Thyroid gland (tissue), 4 donors: ENCODE data around the gene SERPINB6. TPM values are rescaled to one million over a fixed set of nuclear protein-coding genes. Genes with fewer than 3 reads are reported as not detected.

ENCODE experiments used
- DNase-seq, 2 donors: peaks; one replicate each; pipeline ENCODE4 v3.0.0-alpha.2; 2019
- H3K27ac ChIP-seq, 3 donors: fragments of 200-600 bp; sonication (generic); 1 replicate in 2 of 3; 2 replicates in 1 of 3; pipeline ENCODE4 v1.5.1; 2016 to 2019; ENCODE audit warnings: mild to moderate bottlenecking in 1 of 3, moderate library complexity in 1 of 3
- H3K27me3 ChIP-seq: fragments of 200-600 bp; sonication (generic); one replicate; pipeline ENCODE4 v1.5.1; 2019
- H3K36me3 ChIP-seq, 2 donors: fragments of 200-600 bp; sonication (generic); one replicate each; pipeline ENCODE4 v1.5.1; 2016 to 2019
- H3K4me1 ChIP-seq, 2 donors: fragments of 200-600 bp; sonication (generic); one replicate each; pipeline ENCODE4 v1.5.1; 2017 to 2019
- H3K4me3 ChIP-seq, 3 donors: fragments of 200-600 bp; sonication (generic); replicated peaks in 1 of 3; 1 replicate in 2 of 3; 2 replicates in 1 of 3; pipeline ENCODE4 v1.5.1; 2016; ENCODE audit warnings: mild to moderate bottlenecking in 1 of 3
- H3K9me3 ChIP-seq: fragments of 200-600 bp; sonication (generic); one replicate; pipeline ENCODE4 v1.5.1; 2017
- CTCF ChIP-seq, 6 experiments: fragments of 200-600 bp in 3 of 6; fragments of 450-650 bp in 3 of 6; sonication (generic) in 3 of 6; IDR thresholded peaks; one replicate each; pipeline ENCODE4 v1.5.1; 2016 to 2019; ENCODE audit warnings: antibody characterized with exemption in 6 of 6, mild to moderate bottlenecking in 2 of 6, inconsistent platforms in 1 of 6, moderate library complexity in 1 of 6
- POLR2A ChIP-seq, 2 donors: fragments of 450-650 bp; IDR thresholded peaks; one replicate each; pipeline ENCODE4 v1.6.1; 2017; ENCODE audit warnings: antibody characterized with exemption in 2 of 2, mild to moderate bottlenecking in 2 of 2, moderate library complexity in 1 of 2
- WGBS, 2 donors: methylation state at CpG; one replicate each; pipeline ENCODE4 v1.1.5; 2017; 5-methylcytosine and 5-hydroxymethylcytosine counted together
- intact Hi-C: fragments of 100-400 bp; cut with DNase I; formaldehyde crosslinking; loops from one replicate; pipeline ENCODE4 v1.15.1; 2023
- total RNA-seq, 4 donors: library from RNA; depleted of rRNA; stranded (reverse); fragments of >200 nt; gene quantifications; one replicate each; pipeline ENCODE4 v1.2.3, GENCODE V29; 2016

SERPINB6 gene
- 100 to 1,000 TPM; 151 to 210 (median 171) TPM for total RNA-seq

DNA sequence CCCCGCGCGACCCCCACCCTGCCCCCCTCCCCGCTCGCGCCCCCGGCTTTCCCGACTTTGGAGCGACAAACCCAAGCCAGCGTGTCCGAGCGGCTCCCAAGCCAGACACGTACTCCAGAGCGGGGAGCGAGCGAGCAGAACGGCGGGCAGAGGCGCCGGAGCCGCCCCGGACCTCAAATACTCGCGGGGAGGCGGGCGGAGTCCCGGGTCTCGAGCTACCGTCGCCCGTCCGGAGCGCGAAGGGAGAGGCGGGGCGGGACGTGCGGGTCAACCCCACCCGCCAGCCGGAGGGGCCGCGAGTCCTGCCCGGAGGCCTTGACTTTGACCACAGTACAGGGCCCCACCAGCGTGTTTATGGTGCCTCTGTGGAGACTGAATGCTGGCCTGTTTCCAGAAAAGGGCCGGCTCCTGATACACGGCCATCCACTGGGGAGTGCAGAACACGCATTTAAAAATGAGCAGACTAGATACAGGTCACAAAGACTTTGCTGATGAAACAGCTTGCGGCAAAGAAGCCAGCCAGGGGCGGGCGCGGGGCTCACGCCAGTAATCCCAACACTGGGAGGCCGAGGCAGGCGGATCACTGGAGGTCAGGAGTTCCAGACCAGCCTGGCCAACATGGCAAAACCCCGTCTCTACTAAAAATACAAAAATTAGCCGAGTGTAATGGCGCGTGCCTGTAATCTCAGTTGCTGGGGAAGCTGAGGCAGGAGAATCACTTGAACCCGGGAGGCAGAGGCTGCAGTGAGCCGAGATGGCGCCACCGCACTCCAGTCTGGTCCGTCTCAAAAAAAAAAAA is at the start of gene SERPINB6:
Gene SERPINB6 (minus strand): TSS at position 148 of the 799 bp plus-strand sequence. CDS start 12,235 bp downstream, outside the sequence.
- WGBS, 2 donors: 0 to 2% methylated on average over 19 to 24 of the region's 63 CpGs
- intact Hi-C loops: no loop called here
- TF ChIP-seq POLR2A (IDR thresholded peaks at IDR 0.05) (peak in 1 of 2 donors; percentile 51), CTCF (IDR thresholded peaks at IDR 0.05) (peak in 1 of 6 experiments; percentile 16)

GRCh38 chr6:3019749-3020320 is 48.5 kb upstream of the SERPINB6 start:
- Histone ChIP-seq H3K36me3 (peaks cover 8 to 10% of the 10 kb centered on the region in 2 donors), H3K9me3 (no peaks in the 10 kb centered on the region), H3K4me1 (peaks cover 9 to 15% of the 10 kb centered on the region in 2 donors), H3K27ac (no peak overlapping the region), H3K27me3 (no peaks in the 10 kb centered on the region), H3K4me3 (no peak overlapping the region)
- intact Hi-C loops: no loop called here
- TF ChIP-seq CTCF (IDR thresholded peaks at IDR 0.05) (no peak), POLR2A (IDR thresholded peaks at IDR 0.05) (no peak)
- no peak for DNase-seq
- 94 to 95% methylated on average over 6 of the region's 6 CpGs for WGBS, 2 donors

More for the DNA sequence above, at the start of gene SERPINB6:
- H3K4me3 ChIP-seq: peak within 1 kb of the TSS; percentile 37 to 75 (median 60)
- H3K36me3 ChIP-seq: no peaks in the 10 kb centered on the region
- H3K27me3 ChIP-seq: no peaks in the 10 kb centered on the region
- H3K9me3 ChIP-seq: no peaks in the 10 kb centered on the region
- DNase-seq: peak; percentile 78 to 80
- peak within 1 kb of the TSS; percentile 90 to 98 (median 98) for H3K27ac ChIP-seq
- peaks cover 6 to 9% of the 10 kb centered on the region in 2 donors for H3K4me1 ChIP-seq

- Histone ChIP-seq H3K27me3 (no peaks in the 10 kb centered on the region), H3K27ac (no peak overlapping the region), H3K4me3 (no peak overlapping the region), H3K9me3 (no peaks in the 10 kb centered on the region), H3K36me3 (peaks cover 10 to 14% of the 10 kb centered on the region in 2 donors), H3K4me1 (peaks cover 2 to 8% of the 10 kb centered on the region in 2 donors)
- no peak for DNase-seq
- TF ChIP-seq POLR2A (IDR thresholded peaks at IDR 0.05): no peak
- TF ChIP-seq CTCF (IDR thresholded peaks at IDR 0.05): no peak
- 83 to 86% methylated on average over 1 of the region's 1 CpG for WGBS, 2 donors
- intact Hi-C loops: no loop called here
Observed at GRCh38 chr6:3019065-3019464, 47.7 kb upstream of the SERPINB6 start.

GRCh38 chr6:3017304-3017703 is 45.9 kb upstream of the SERPINB6 start:
- 89 to 97% methylated on average over 7 of the region's 9 CpGs for WGBS, 2 donors
- TF ChIP-seq CTCF (IDR thresholded peaks at IDR 0.05) (no peak), POLR2A (IDR thresholded peaks at IDR 0.05) (no peak)
- Histone ChIP-seq H3K27ac (no peak overlapping the region), H3K9me3 (no peaks in the 10 kb centered on the region), H3K4me3 (no peak overlapping the region), H3K27me3 (no peaks in the 10 kb centered on the region), H3K36me3 (peaks cover 10 to 14% of the 10 kb centered on the region in 2 donors), H3K4me1 (no peaks in the 10 kb centered on the region)
- DNase-seq: no peak
- intact Hi-C loops: no loop called here
